Amniotic stem cell (primary cell): Measurements from ENCODE around the gene STAT3.
"Not testable (repeated sequence)": the region's sequence is repeated elsewhere in the genome, so short reads cannot be mapped to it uniquely, and the experiment has no call there.

ENCODE experiments used
- DNase-seq: peaks from one replicate; lab custom pipeline; 2025; lab: John Stamatoyannopoulos, UW

Gene STAT3

DNA sequence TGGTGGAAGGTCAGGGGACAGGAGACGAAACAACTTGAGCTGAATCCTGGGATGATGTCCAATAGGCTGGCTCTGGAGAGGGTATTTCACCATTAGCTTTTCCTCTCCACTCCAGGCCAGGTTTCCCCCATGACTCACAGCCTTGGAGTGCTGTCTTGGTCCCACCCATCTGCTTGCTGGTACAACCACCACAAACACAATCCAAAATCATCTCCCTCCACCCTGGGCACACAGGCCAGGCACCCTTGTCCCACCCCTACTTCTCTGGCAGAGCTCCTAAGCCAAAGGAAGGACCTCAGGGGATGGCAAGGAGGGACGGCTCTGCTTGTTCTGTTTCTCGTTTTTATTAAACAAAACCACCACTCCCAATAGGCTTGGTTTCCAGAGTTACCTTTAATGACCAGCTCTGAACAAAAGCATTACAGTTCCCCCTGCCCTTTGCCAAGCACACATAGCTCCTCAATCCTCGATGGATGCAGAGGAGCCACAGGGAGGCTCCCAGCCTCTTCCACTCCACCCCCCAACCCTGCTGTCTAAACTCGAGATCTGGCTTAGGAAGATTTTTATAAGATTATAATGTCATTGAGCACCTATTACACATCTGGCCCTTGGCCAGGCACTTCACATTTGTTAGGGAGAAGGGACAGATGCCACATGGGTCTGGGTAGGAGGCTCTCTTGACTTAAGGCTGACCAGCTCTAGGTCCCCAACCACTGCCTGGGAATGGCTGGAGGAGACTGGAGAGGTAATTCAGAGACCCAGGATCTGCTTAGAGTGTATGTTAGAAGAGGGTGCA lies 21.5 kb upstream of the STAT3 start:
- peak; percentile 28 for DNase-seq

DNA sequence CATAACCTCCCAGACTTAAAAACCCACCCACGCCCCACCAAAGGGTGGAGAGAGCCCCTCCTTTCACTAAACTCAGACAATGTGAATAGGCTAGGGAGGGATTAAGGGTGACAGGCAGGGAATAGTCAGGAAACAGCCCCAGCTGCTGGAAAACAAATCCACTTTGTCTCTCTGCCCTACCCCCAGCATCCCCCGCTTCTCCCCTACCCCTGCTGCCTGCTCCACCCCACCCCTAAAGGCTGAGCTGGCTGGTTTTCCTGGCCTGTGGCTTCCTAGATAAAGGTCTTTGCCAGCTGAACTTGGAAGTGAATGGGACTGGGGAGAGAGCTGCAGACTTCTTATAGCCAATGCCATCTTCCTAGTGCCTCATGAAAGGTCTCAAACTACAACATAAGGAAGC lies 19.8 kb upstream of the STAT3 start:
- no peak for DNase-seq

DNA sequence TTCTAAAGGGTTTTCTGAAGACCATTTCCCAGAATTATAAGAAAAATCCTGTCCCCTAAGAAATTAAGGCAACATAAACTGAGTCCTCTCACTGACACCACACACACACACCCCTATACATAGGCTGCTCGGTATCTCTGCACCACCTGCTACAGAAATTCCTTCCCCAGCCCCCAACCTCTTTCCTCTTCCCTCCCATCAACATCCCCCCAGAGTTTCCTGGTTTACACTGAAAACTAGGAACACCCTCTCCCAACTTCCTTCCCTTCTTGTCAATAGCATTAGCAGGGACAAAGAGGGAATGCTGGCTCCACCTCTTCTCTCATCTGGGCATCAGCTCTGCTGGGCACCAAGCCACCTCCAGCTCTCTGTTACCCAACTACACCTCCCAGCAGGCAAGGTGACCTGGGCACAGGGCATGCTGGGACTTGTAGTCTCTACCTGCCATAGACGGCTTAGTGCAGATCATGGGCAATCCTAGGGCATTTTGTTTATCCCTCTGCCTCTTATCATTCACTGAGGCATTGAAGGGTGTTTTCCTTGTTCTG lies 19.1 kb upstream of the STAT3 start:
- no peak for DNase-seq

DNA sequence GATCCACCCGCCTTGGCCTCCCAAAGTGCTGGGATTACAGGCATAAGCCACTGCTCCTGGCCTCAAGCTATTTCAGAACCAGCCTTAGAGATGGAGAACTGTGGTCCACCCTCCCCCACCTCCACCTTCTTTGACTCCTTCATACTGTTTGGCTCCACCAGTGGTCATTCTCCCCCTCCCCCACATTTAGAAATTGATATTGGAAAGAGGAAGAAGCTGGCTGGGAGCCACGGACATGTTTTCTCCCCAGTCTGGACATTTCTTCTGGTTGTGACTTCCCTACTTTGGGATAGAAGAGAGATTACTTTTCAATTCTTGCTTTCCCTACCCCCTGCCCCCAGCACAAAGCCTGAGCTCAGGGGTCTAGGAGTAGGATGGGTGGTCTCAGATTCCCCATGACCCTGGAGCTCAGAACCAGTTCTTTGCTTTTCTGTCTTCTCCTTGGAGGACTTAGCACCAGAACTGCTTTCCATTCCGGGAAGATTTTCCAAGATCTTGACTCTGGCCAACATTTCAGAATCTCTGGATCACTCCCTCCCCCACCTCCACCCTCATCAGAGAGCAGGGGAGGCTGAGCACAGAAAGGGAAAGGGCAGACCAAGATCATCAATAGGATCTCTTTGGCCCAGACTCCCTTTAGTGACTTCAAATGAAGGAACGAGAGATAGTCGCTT lies 18.5 kb upstream of the STAT3 start:
- DNase-seq: no peak

DNA sequence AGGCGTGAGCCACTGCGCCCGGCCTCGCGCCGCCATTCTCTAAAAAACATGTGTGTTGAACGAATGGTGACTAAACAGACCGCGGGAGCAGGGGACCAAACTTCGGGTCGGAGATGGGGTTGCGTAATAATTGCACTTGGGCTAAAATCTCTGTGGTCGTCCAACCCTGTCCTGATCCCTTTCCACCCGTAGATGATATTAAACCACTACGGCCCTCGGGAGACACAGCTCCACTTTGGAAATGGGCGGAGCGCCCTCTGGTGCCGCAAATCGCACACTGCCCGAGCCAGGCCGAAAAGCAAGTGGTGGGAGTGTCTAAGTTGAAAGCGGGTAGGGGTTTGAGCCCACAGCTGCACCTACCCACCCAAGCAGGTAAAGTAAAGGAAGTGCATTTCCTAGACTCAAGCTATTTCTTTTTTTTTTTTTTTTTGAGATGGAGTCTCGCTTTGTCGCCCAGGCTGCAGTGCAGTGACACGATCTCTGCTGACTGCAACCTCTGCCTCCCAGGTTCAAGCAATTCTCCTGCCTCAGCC lies 17.8 kb upstream of the STAT3 start:
- peak; percentile 13 for DNase-seq

DNA sequence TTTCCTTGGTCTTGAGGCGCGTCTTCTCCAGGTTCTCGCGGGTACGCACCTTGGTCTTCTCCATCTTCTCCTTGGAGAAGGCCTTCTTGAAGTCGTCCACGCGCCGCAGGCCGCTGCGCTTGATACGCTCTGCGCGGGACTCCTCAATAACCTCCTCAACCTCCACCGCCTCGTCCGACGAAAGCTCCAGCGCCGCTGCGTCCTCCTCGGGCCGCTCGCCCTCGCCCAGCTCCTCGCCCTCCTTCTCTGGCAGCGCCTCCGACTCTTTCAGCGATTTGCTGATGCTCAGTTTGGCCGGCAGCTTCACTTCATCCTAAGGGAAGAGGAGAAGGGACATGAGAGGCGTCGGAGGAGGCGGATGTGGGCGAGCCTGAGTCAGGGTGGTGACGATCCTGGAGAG lies 16.8 kb upstream of the STAT3 start:
- DNase-seq: no peak

DNA sequence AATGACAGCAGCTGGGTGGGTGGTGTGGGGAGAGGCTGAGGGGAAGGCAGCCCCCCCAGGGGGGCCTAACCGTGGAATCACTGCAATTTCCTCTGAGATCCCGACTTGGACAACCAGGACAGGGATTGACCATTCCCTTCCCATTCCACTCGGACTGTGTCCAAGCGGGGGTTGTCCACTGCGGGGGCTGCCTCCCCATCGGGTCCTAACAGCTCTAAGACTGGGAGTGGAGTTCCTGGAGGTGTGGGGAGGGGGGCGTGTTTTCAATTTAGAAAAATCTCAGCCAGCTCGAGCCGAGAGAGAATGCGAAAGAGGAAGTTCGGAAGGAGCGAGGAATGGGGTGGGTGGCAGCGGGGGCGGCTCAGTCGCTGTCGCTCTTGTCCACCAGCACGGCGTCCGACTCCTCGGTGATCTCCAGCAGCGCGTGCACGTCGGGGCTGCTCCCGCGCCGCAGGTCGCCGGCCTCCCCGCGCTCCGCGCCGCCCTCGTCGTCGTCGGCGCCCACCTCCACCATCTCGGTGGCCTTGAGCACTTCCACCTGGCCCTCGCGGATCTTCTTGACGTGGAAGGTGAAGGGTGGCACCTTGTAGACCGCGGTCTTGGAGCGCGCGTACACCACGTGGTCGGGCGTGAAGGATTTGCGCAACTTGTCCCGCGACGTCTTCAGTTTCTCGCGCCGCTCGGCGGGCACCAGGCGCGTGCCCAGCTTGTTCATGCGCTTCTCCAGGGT lies 16.2 kb upstream of the STAT3 start:
- no peak for DNase-seq

DNA sequence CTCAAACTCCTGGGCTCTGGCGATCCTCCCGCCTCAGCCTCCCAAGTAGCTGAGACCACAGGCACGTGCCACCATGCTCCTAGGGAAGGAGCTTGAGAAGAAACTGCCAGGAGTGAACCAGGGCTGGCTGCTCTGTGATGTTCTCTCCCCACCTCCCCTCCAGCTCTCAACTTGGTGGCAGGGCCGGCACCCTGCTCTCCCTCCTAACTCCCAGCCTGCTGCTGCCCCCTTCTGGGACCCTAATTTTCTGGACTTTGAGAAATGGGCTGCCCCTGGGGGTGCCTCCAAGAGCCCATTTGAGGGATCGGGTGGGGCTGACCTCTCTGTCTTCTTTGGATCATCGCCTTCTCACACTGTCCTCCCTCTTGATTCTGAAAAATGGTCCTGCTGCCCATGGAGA lies 14.9 kb upstream of the STAT3 start:
- no peak for DNase-seq

DNA sequence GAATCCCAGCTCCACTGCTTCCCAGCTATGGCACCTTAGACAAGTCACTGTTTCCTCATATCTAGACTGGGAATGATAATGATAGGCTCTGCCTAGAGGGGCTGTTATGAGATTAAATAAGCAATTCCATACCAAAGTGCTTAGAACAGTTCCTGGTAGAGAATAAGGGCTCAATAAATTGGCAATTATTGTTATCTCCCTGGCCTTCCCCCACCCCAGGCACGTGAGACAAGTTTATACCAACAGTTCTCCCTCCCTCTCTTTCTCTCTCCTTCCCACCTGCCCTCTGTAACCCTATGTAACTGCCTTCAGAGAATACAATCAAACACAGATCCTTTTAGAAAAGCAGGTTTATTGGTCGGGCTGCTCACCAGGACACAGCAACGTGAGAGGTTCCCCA lies 13.9 kb upstream of the STAT3 start:
- DNase-seq: no peak

DNA sequence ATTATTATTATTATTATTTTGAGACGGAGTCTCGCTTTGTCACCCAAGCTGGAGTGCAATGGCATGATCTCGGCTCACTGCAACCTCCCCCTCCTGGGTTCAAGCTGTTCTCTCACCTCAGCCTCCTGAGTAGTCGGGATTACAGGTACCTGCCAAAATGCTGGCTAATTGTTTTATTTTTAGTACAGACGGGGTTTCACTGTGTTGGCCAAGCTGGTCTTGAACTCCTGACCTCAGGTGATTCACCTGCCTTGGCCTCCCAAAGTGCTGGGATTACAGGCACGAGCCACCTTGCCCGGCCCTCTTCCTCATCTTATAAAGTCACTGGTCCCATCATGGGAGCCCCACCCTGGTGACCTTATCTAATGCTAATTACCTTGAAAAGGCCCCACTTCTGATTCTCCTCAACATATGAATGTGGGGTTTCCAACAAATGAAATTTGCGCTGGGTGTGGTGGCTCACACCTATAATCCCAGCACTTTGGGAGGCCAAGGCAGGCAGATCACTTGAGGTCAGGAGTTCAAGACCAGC lies 12.7 kb upstream of the STAT3 start:
- not testable (repeated sequence) for DNase-seq

DNA sequence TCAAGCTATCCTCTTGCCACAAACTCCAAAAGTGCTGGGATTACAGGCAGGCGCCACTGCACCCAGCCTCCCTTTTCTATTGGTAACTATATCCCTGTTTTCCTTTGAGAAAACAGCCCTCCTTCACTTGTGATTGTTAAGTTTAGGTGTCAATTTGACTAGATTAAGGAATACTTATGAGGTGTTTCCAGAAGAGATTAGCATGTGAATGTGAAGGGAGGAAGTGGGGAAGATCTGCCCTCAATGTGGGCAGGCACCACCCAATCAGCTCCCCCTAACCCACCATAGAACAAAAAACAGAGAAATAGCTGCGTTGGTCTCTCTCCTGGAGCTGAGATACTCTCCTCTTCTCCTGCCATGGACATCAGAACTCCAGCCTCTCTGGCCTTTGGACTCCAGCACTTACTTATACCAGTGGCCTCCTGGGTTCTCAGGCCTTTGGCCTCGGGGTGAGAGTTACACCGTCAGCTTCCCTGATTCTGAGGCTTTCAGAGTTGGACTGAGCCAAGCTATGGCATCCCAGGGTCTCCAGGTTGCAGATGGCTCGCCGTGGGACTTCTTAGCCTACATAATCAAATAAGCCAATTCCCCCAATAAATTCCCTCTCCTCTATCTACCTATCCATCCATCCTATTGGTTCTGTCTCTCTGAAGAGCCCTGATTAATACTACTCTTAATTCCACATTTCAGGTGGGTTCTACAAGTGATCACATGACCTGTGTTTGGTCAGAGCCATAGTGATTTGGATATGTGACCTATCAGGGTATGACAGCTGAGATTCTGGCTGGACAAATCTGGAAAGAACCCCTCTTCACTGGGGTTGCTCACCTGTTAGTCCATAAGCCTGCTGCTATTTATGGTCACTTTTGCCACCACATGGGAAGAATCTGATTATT lies 12.0 kb upstream of the STAT3 start:
- no peak for DNase-seq

DNA sequence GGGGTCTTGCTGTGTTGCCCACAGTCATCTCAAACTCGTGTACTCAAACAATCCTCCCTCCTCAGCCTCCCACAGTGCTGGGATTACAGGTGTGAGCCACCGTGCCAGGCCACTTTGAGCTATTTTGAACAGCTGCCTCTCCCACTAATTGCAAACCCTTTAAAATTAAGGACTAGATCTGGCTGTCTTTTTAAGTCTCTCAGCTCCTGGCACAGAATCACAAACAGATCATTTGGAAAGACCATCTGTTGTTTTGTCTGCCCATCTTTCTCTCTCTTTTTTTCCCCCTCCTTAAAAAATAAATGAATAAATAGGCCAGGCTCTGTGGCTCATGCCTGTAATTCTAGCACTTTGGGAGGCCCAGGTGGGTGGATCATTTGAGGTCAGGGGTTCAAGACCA lies 10.9 kb upstream of the STAT3 start:
- DNase-seq: no peak

DNA sequence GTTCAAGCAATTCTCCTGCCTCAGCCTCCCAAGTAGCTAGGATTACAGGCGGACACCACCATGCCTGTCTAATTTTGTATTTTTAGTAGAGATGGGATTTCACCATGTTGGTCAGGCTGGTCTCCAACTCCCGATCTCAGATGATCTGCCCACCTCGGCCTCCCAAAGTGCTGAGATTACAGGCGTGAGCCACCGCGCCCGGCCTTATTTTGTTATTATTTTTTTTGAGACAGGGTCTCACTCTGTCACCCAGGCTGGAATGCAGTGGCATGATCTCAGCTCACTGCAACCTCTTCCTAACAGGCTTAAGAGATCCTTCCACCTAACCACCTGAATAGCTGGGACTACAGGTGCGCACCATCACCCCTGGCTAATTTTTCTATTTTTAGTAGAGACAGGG lies 7.4 kb upstream of the STAT3 start:
- DNase-seq: not testable (repeated sequence)

DNA sequence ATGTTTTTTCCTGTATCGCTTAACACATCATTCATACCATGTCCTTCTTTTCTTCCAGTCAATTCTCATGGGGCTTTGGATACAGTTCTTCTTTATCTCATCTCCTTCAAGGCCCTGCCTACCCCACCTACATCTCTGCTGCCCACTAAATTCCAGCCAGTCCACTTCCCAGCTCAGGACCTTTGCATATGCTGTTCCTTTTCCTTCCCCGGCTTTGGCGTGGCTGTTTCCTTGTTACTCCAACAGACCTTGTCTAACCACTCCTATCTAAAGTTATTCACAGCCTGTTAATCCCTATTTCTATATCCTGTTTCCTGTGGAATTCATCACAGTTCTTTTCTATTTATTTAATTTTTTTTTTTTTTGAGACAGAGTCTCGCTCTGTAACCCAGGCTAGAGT lies 6.6 kb upstream of the STAT3 start:
- no peak for DNase-seq

DNA sequence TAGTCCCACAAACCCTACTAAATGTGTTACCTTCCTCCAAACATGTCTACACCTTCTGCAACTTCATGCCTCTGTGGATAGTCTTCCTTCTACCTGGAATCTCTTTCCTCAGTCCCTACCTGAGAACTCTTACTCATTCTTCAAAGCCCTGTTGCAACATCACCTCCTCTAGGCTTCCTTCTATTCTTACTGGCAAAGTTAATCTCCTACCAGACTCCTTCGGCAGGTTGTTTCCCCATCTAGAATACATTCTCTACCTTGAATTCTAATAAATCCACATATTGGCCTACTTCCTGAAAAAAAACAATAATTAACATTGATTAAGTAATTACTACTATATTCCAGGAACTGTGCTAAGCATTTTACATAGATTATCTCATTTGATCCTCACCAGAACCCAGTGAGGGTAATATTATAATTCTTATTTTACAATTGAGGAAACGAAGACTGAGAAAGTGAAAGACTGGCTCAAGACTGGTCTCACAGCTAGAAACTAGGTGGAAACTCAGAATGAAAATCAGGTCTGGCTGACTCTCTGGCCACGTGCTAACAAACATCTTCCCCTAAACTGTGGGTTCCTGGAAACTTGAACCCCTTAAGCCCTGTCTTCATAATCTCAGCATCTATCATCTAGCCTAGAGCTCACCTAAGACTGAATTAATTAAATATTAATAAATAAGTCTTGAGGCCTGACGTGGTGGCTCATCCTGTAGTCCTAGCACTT lies 4.6 kb upstream of the STAT3 start:
- no peak for DNase-seq

DNA sequence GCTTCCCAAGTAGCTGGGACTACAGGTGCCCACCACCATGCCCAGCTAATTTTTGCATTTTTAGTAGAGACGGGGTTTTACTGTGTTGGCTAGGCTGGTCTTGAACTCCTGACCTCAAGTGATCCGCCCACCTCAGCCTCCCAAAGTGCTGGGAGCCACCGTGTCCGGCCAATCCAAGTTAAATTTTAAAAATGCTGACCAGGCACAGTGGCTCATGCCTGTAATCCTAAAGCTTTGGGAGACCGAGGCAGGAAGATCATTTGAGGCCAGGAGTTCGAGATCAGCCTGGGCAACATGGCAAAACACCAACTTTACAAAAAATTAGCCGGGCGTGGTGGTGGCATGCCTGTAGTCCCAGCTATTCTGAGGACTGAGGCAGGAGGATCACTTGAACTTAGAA lies 3.2 kb upstream of the STAT3 start:
- not testable (repeated sequence) for DNase-seq

DNA sequence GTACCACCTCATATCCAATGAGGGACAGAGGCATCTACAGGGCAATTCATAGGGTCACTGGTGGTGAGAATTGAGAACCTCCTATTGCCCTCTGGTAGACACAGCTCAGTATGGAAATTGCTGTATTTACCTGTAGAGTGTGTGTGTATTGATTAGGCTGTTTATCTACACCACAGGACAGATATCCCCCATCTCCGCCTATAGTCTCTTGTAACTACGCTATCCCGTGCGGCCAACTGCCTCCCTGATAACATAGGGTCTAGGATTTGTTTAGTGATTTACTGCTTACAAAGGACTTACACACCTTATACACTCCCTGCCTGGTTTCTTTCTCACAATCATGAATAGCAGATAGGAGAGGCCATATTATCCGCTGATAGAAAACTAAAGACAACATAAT lies 1.7 kb upstream of the STAT3 start:
- no peak for DNase-seq

DNA sequence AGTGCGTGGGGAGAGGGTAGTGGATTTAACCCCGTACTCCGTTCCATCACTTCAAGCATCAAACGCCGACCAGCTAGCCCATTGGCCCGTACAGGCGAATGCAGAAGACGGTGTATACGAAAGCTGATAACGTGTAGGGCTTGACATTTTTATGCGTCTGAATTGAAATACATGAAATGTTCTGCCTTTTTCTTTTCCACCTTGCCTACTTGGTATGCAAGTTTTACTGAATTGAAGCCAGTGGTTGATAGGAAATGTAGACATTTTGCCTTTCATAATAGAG lies 834 bp upstream of the STAT3 start:
- DNase-seq: no peak

DNA sequence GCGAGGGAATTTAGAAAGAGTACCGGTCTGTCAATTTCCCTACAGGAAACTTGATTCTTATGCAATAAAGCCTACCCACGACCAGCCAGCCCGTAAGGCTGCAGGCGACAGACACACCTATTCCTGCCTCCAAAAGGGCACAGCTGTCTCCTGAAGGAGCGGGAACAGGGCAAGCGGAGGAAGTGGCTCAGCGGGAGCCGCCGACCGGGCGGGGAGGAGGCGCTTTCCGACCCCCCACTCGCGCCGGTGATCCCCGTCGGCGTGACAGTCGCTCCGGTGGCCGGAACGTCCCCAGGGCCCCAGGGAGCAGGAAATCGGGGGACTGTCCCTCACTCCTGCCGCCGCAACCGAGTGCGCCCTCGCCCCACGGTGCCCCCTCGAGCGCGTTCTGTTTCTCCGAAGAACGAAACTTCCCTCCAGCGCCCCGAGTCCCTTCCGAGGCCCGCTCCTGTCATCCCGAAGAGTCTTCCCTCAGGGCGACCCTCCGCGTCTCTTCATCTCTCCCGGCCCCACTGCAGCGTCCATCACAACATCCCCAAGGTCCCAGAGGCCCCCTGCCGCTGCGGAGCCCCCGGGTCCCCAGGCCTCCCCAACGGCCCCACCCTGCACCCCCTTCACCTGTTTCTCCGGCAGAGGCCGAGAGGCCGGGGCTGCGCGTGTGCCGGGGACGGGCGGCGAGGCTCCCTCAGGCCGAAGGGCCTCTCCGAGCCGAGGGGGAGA lies 421 bp downstream of the STAT3 start:
- no peak for DNase-seq
